ENCODE results near the gene LRIT2.
"Not testable (repeated sequence)": the region's sequence is repeated elsewhere in the genome, so short reads cannot be mapped to it uniquely, and the experiment has no call there.

Gene LRIT2

GRCh38 chr10:84172467-84173356 is 52.6 kb downstream of the LRIT2 start:
- no peaks in the 10 kb centered on the region for H3K27me3 ChIP-seq (ENCODE audit: control insufficient read depth, insufficient read depth, low read length)
- H3K9me3 ChIP-seq (ENCODE audit: control insufficient read depth, insufficient read depth, low read length): no peaks in the 10 kb centered on the region
- no peak overlapping the region for H3K27ac ChIP-seq (ENCODE audit: low read length)
- DNase-seq (ENCODE audit: low read depth, low spot score): no peak
- no peaks in the 10 kb centered on the region for H3K4me1 ChIP-seq (ENCODE audit: control insufficient read depth, insufficient read depth, low read length)
- no CpG with 5 or more reads among the region's 9 CpGs for WGBS (ENCODE audit: insufficient coverage, insufficient read length)
- H3K4me3 ChIP-seq (ENCODE audit: low read length): no peak overlapping the region
- no peaks in the 10 kb centered on the region for H3K36me3 ChIP-seq (ENCODE audit: control insufficient read depth, insufficient read depth, low read length)

- not testable (repeated sequence) for H3K9me3 ChIP-seq (ENCODE audit: control insufficient read depth, insufficient read depth, low read length); H3K4me3 ChIP-seq (ENCODE audit: low read length); H3K4me1 ChIP-seq (ENCODE audit: control insufficient read depth, insufficient read depth, low read length); H3K36me3 ChIP-seq (ENCODE audit: control insufficient read depth, insufficient read depth, low read length); H3K27me3 ChIP-seq (ENCODE audit: control insufficient read depth, insufficient read depth, low read length); DNase-seq (ENCODE audit: low read depth, low spot score); H3K27ac ChIP-seq (ENCODE audit: low read length)
- no CpG with 5 or more reads among the region's 21 CpGs for WGBS (ENCODE audit: insufficient coverage, insufficient read length)
Observed at GRCh38 chr10:84171700-84172466, 53.5 kb downstream of the LRIT2 start.

- not testable (repeated sequence) for H3K4me1 ChIP-seq (ENCODE audit: control insufficient read depth, insufficient read depth, low read length); H3K36me3 ChIP-seq (ENCODE audit: control insufficient read depth, insufficient read depth, low read length); DNase-seq (ENCODE audit: low read depth, low spot score); H3K9me3 ChIP-seq (ENCODE audit: control insufficient read depth, insufficient read depth, low read length); H3K27me3 ChIP-seq (ENCODE audit: control insufficient read depth, insufficient read depth, low read length); H3K27ac ChIP-seq (ENCODE audit: low read length); H3K4me3 ChIP-seq (ENCODE audit: low read length)
- WGBS (ENCODE audit: insufficient coverage, insufficient read length): no CpG with 5 or more reads among the region's 2 CpGs
Observed at GRCh38 chr10:84171237-84171636, 54.1 kb downstream of the LRIT2 start.
